HCT116 (cell line): ENCODE data around the gene COL4A1.

Source experiments
- JUND ChIP-seq: IDR thresholded peaks from 2 replicates; pipeline ENCODE4 v1.6.1; 2012
- TF ChIP-seq, protein P1 (sequence below), 3 experiments: fragments of 200-600 bp in 1 of 3; sonication (generic) in 1 of 3; IDR thresholded peaks in 2 of 3; conservative IDR thresholded peaks in 1 of 3; 2 replicates each; pipeline ENCODE4 v1.5.1; 2012 to 2017; ENCODE audit warnings: low read depth in 2 of 3, low read length in 2 of 3, antibody characterized with exemption in 1 of 3, borderline replicate concordance in 1 of 3, control low read depth in 1 of 3, mild to moderate bottlenecking in 1 of 3, mixed read lengths in 1 of 3, mixed run types in 1 of 3, moderate library complexity in 1 of 3; ENCODE audit not compliant: insufficient read depth in 1 of 3

DNA sequence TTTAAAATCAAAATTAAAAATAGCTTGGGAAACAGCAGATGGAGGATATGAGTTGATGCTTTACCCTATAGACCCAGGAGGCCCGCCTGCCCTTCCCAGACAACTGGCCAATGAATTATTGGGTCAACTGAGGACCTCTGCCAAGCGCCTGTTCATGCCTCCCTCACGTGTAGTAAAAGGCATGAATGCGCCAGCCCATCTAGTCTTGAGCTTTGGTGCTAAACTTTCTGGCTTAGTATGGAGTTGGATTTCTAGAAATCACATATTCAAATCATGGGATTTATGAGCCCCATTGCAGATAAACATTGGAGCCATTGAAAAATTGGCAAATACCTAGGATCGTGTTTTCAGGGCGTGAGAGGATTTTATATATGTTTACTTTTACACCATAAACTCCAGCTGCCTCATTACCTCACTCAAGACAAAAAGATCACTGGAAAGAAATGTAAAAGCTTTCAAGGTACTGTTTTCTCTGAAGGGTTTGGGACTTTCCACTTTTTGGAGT is 47.2 kb upstream of the COL4A1 start:
- TF ChIP-seq, protein P1, sequence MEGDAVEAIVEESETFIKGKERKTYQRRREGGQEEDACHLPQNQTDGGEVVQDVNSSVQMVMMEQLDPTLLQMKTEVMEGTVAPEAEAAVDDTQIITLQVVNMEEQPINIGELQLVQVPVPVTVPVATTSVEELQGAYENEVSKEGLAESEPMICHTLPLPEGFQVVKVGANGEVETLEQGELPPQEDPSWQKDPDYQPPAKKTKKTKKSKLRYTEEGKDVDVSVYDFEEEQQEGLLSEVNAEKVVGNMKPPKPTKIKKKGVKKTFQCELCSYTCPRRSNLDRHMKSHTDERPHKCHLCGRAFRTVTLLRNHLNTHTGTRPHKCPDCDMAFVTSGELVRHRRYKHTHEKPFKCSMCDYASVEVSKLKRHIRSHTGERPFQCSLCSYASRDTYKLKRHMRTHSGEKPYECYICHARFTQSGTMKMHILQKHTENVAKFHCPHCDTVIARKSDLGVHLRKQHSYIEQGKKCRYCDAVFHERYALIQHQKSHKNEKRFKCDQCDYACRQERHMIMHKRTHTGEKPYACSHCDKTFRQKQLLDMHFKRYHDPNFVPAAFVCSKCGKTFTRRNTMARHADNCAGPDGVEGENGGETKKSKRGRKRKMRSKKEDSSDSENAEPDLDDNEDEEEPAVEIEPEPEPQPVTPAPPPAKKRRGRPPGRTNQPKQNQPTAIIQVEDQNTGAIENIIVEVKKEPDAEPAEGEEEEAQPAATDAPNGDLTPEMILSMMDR (IDR thresholded peaks at IDR 0.05 in 2 of 3, conservative IDR thresholded peaks at IDR 0.05 in 1 of 3; ENCODE audit: borderline replicate concordance in 1 of 3, insufficient read depth in 1 of 3, low read depth in 2 of 3, low read length in 2 of 3): no peak
- TF ChIP-seq JUND: no peak
